Measurements from ENCODE around the gene CLEC16A. TPM values are rescaled to one million over a fixed set of nuclear protein-coding genes. Genes with fewer than 3 reads are reported as not detected.

CLEC16A gene
- total and polyA plus RNA-seq, 2 donors (not counting 1 experiment from before 2014, with no cell fraction given) = 21.9 to 79.5 TPM

GRCh38 chr16:11213373-11213772 is 269.0 kb downstream of the CLEC16A start:
- ChIA-PET CTCF (interaction anchor here (1.2 kb wide), 1 partner anchor 11 kb away, joined by 4 read pairs; no protein-coding TSS in a partner anchor), POLR2A (no interaction called here)
- no peak for ATAC-seq (ENCODE audit: low read depth)
- Histone ChIP-seq H3K4me2 (replicated peaks; ENCODE audit: low read depth, low read length, poor library complexity, severe bottlenecking) (no peak overlapping the region), H3K4me3 (ENCODE audit: control extremely low read depth in 1 of 5, extremely low read depth in 1 of 5, insufficient read depth in 1 of 5, low read depth in 2 of 5, low read length in 4 of 5) (no peak overlapping the region), H3K27ac (ENCODE audit: low read length in 2 of 2) (no peak overlapping the region), H3K9me3 (ENCODE audit: control extremely low read depth in 1 of 3, control insufficient read depth in 2 of 3, insufficient read depth in 1 of 3, low read length in 2 of 3) (peaks cover 0 to 27% (median 8%) of the 10 kb centered on the region in 3 donors), H3K79me2 (ENCODE audit: control insufficient read depth, insufficient read depth, low read length) (no peaks in the 10 kb centered on the region), H3K27me3 (replicated peaks in 1 of 4; ENCODE audit: control extremely low read depth in 1 of 4, control insufficient read depth in 3 of 4, insufficient read depth in 4 of 4, low read length in 3 of 4) (peaks cover 0 to 8% (median 2%) of the 10 kb centered on the region in 4 experiments), H3K36me3 (replicated peaks in 1 of 2; ENCODE audit: control extremely low read depth in 1 of 2, control insufficient read depth in 1 of 2, extremely low read depth in 1 of 2, insufficient read depth in 2 of 2, low read length in 1 of 2) (no peaks in the 10 kb centered on the region), H3K4me1 (ENCODE audit: control insufficient read depth in 2 of 2, insufficient read depth in 2 of 2, low read length in 2 of 2) (peaks cover 4 to 9% of the 10 kb centered on the region in 2 donors), H2AFZ (ENCODE audit: insufficient read depth, low read depth, low read length, poor library complexity, severe bottlenecking) (no peak overlapping the region), H4K20me1 (ENCODE audit: control insufficient read depth, insufficient read depth, low read length, poor library complexity, severe bottlenecking) (no peaks in the 10 kb centered on the region), H3K9ac (ENCODE audit: low read length) (no peak overlapping the region)
- TF ChIP-seq EZH2 (IDR thresholded peaks at IDR 0.05; ENCODE audit: borderline replicate concordance, insufficient read depth, low read depth, low read length, poor library complexity, severe bottlenecking) (no peak), CTCF (IDR thresholded peaks at IDR 0.05) (no peak)
- Mint-ChIP-seq H3K27me3 (peaks cover 13% of the 10 kb centered on the region), H3K4me1 (peaks cover 6% of the 10 kb centered on the region), H3K9me3 (ENCODE audit: insufficient read depth) (peaks cover 11% of the 10 kb centered on the region), H3K4me3 (no peak overlapping the region), H3K27ac (no peak overlapping the region)
- DNase-seq = no peak
- 96% methylated on average over 3 of the region's 5 CpGs for WGBS (ENCODE audit: insufficient coverage)
- intact Hi-C loops (cut with micrococcal nuclease) = no loop called here

- no peaks in the 10 kb centered on the region for H3K36me3 ChIP-seq (replicated peaks in 1 of 2; ENCODE audit: control extremely low read depth in 1 of 2, control insufficient read depth in 1 of 2, extremely low read depth in 1 of 2, insufficient read depth in 2 of 2, low read length in 1 of 2)
- peaks cover 11% of the 10 kb centered on the region for H3K27me3 Mint-ChIP-seq
- CTCF ChIA-PET = interaction anchor here (1.0 to 1.2 kb wide), 2 partner anchors 8 to 11 kb away, joined by 3 to 4 read pairs; no protein-coding TSS in a partner anchor
These were observed 269.4 kb downstream of the CLEC16A start for GRCh38 chr16:11213799-11214198.

More at GRCh38 chr16:11213799-11214198, 269.4 kb downstream of the CLEC16A start:
- H3K9me3 ChIP-seq (ENCODE audit: control extremely low read depth in 1 of 3, control insufficient read depth in 2 of 3, insufficient read depth in 1 of 3, low read length in 2 of 3) = peaks cover 0 to 29% (median 12%) of the 10 kb centered on the region in 3 donors
- peaks cover 11% of the 10 kb centered on the region for H3K9me3 Mint-ChIP-seq (ENCODE audit: insufficient read depth)
- H3K4me1 Mint-ChIP-seq = peaks cover 9% of the 10 kb centered on the region
- no peaks in the 10 kb centered on the region for H3K79me2 ChIP-seq (ENCODE audit: control insufficient read depth, insufficient read depth, low read length)
- peaks cover 0 to 8% (median 2%) of the 10 kb centered on the region in 4 experiments for H3K27me3 ChIP-seq (replicated peaks in 1 of 4; ENCODE audit: control extremely low read depth in 1 of 4, control insufficient read depth in 3 of 4, insufficient read depth in 4 of 4, low read length in 3 of 4)
- H3K4me3 Mint-ChIP-seq = no peak overlapping the region
- no peaks in the 10 kb centered on the region for H4K20me1 ChIP-seq (ENCODE audit: control insufficient read depth, insufficient read depth, low read length, poor library complexity, severe bottlenecking)
- no peak overlapping the region for H3K4me2 ChIP-seq (replicated peaks; ENCODE audit: low read depth, low read length, poor library complexity, severe bottlenecking)
- intact Hi-C loops (cut with micrococcal nuclease) = no loop called here
- H3K4me1 ChIP-seq (ENCODE audit: control insufficient read depth in 2 of 2, insufficient read depth in 2 of 2, low read length in 2 of 2) = peaks cover 4 to 10% of the 10 kb centered on the region in 2 donors
- H3K27ac Mint-ChIP-seq = no peak overlapping the region
- ATAC-seq (ENCODE audit: low read depth) (no peak), DNase-seq (no peak)
- 88% methylated on average over 3 of the region's 7 CpGs for WGBS (ENCODE audit: insufficient coverage)
- H3K4me3 ChIP-seq (ENCODE audit: control extremely low read depth in 1 of 5, extremely low read depth in 1 of 5, insufficient read depth in 1 of 5, low read depth in 2 of 5, low read length in 4 of 5) = no peak overlapping the region
- POLR2A ChIA-PET = interaction anchor here (0.6 to 0.7 kb wide), 2 partner anchors 267 to 409 kb away, joined by 3 to 6 read pairs; no protein-coding TSS in a partner anchor
- no peak overlapping the region for H3K9ac ChIP-seq (ENCODE audit: low read length)
- TF ChIP-seq CTCF (IDR thresholded peaks at IDR 0.05) (no peak), EZH2 (IDR thresholded peaks at IDR 0.05; ENCODE audit: borderline replicate concordance, insufficient read depth, low read depth, low read length, poor library complexity, severe bottlenecking) (no peak)
- no peak overlapping the region for H2AFZ ChIP-seq (ENCODE audit: insufficient read depth, low read depth, low read length, poor library complexity, severe bottlenecking)
- no peak overlapping the region for H3K27ac ChIP-seq (ENCODE audit: low read length in 2 of 2)
